OCI-LY3 (cell line): ENCODE results near the gene BAHD1.

Experiments
- H2AFZ ChIP-seq: fragments of 200-600, 300-600 bp; shearing (Covaris generic); 2 replicates; pipeline ENCODE4 v1.6.0; 2014; ENCODE audit warnings: antibody characterized with exemption, low read depth, low read length
- H3K27ac ChIP-seq: fragments of 200-600, 300-600 bp; sonication (generic); 2 replicates; pipeline ENCODE4 v1.5.1; 2014; ENCODE audit warnings: mild to moderate bottlenecking, low read length, moderate library complexity, mixed read lengths
- H3K27me3 ChIP-seq: fragments of 200-600, 300-600 bp; sonication (generic); 2 replicates; pipeline ENCODE4 v1.6.1; 2014; ENCODE audit warnings: low read depth, low read length, mixed read lengths
- H3K36me3 ChIP-seq: fragments of 200-600, 300-600 bp; sonication (generic); replicated peaks from 2 replicates; pipeline ENCODE3; 2014; ENCODE audit warnings: low read depth, low read length, mixed read lengths
- H3K4me1 ChIP-seq: fragments of 300-600, 200-600 bp; sonication (generic); 2 replicates; pipeline ENCODE4 v1.6.1; 2014; ENCODE audit warnings: low read length, mixed read lengths
- H3K4me2 ChIP-seq: fragments of 200-600, 300-600 bp; sonication (generic); 2 replicates; pipeline ENCODE4 v1.6.1; 2014; ENCODE audit warnings: low read length, mixed read lengths
- H3K4me3 ChIP-seq: fragments of 300-600, 200-600 bp; sonication (generic); 2 replicates; pipeline ENCODE4 v1.5.1; 2014; ENCODE audit warnings: antibody characterized with exemption, mild to moderate bottlenecking, low read length, moderate library complexity
- H3K79me2 ChIP-seq: fragments of 300-600, 200-600 bp; shearing (Covaris generic); 2 replicates; pipeline ENCODE4 v1.6.1; 2014; ENCODE audit warnings: mild to moderate bottlenecking, low read length, mixed read lengths
- H3K9ac ChIP-seq: fragments of 300-600, 200-600 bp; shearing (Covaris generic); 2 replicates; pipeline ENCODE4 v1.6.0; 2014; ENCODE audit warnings: mild to moderate bottlenecking, low read length, moderate library complexity
- H3K9me3 ChIP-seq: fragments of 200-600, 300-600 bp; shearing (Covaris generic); 2 replicates; pipeline ENCODE4 v1.6.1; 2014; ENCODE audit warnings: low read length, mixed read lengths; ENCODE audit not compliant: insufficient read depth
- H4K20me1 ChIP-seq: fragments of 200-600, 300-600 bp; sonication (generic); 2 replicates; pipeline ENCODE4 v1.6.1; 2016; ENCODE audit warnings: low read length, mixed read lengths; ENCODE audit not compliant: insufficient read depth
- EZH2phosphoT487 ChIP-seq: fragments of 200-600 bp; shearing (Covaris generic); IDR thresholded peaks from 2 replicates; pipeline ENCODE4 v1.6.1; 2018; ENCODE audit warnings: antibody characterized with exemption, mixed run types, low read depth
- TF ChIP-seq, protein P1 (sequence below): fragments of 200-600, 300-600 bp; sonication (generic); IDR thresholded peaks from 2 replicates; pipeline ENCODE4 v1.5.1; 2014; ENCODE audit warnings: antibody characterized with exemption, low read length, low read depth

The BAHD1 gene

DNA sequence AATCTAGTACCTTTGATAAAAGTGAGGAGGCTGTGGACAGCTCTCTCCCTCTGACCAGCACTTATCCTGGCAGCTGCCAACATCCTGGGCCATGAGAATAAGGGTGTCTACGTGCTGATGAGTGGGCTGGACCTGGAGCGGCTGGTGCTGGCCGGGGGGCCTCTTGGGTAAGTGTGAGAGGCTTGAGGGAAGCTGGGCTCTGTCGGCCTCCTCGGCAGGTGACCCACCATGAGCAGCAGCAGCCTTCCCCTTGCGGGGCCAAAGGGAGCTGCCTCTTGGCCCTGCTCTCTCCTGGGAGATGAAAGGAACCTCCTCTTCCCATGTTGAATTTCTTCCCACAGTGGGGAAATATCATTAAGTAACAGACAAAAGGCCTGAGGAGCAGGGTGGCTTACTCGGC lies 25.9 kb upstream of the BAHD1 start:
- peaks cover 9% of the 10 kb centered on the region for H3K4me1 ChIP-seq
- H3K27ac ChIP-seq, result no peak overlapping the region
- no peak overlapping the region for H3K4me2 ChIP-seq
- H3K9me3 ChIP-seq, result no peaks in the 10 kb centered on the region
- no peak overlapping the region for H3K4me3 ChIP-seq
- TF ChIP-seq, protein P1, sequence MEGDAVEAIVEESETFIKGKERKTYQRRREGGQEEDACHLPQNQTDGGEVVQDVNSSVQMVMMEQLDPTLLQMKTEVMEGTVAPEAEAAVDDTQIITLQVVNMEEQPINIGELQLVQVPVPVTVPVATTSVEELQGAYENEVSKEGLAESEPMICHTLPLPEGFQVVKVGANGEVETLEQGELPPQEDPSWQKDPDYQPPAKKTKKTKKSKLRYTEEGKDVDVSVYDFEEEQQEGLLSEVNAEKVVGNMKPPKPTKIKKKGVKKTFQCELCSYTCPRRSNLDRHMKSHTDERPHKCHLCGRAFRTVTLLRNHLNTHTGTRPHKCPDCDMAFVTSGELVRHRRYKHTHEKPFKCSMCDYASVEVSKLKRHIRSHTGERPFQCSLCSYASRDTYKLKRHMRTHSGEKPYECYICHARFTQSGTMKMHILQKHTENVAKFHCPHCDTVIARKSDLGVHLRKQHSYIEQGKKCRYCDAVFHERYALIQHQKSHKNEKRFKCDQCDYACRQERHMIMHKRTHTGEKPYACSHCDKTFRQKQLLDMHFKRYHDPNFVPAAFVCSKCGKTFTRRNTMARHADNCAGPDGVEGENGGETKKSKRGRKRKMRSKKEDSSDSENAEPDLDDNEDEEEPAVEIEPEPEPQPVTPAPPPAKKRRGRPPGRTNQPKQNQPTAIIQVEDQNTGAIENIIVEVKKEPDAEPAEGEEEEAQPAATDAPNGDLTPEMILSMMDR, result no peak
- TF ChIP-seq EZH2phosphoT487, result no peak
- no peaks in the 10 kb centered on the region for H4K20me1 ChIP-seq
- H3K36me3 ChIP-seq, result peaks cover 55% of the 10 kb centered on the region
- H3K27me3 ChIP-seq, result no peaks in the 10 kb centered on the region
- H3K79me2 ChIP-seq, result no peaks in the 10 kb centered on the region
- no peak overlapping the region for H3K9ac ChIP-seq
- no peak overlapping the region for H2AFZ ChIP-seq

GRCh38 chr15:40415226-40415625 lies 25.5 kb upstream of the BAHD1 start:
- Histone ChIP-seq H3K27ac (no peak overlapping the region), H4K20me1 (no peaks in the 10 kb centered on the region), H3K36me3 (peaks cover 52% of the 10 kb centered on the region), H3K9me3 (no peaks in the 10 kb centered on the region), H3K4me2 (no peak overlapping the region), H3K4me1 (peaks cover 5% of the 10 kb centered on the region), H3K79me2 (no peaks in the 10 kb centered on the region), H3K27me3 (no peaks in the 10 kb centered on the region), H3K4me3 (no peak overlapping the region), H2AFZ (no peak overlapping the region), H3K9ac (no peak overlapping the region)
- TF ChIP-seq, protein P1, result no peak
- TF ChIP-seq EZH2phosphoT487, result no peak

GRCh38 chr15:40416056-40416455 lies 24.7 kb upstream of the BAHD1 start:
- H3K4me3 ChIP-seq, result no peak overlapping the region
- H3K36me3 ChIP-seq, result peaks cover 43% of the 10 kb centered on the region
- no peak for TF ChIP-seq EZH2phosphoT487
- TF ChIP-seq, protein P1, result no peak
- no peak overlapping the region for H3K4me2 ChIP-seq
- H2AFZ ChIP-seq, result no peak overlapping the region
- no peaks in the 10 kb centered on the region for H3K9me3 ChIP-seq
- H3K79me2 ChIP-seq, result no peaks in the 10 kb centered on the region
- no peaks in the 10 kb centered on the region for H4K20me1 ChIP-seq
- no peaks in the 10 kb centered on the region for H3K27me3 ChIP-seq
- H3K4me1 ChIP-seq, result peaks cover 3% of the 10 kb centered on the region; the same call in 1 of the 2 replicates
- no peak overlapping the region for H3K9ac ChIP-seq
- H3K27ac ChIP-seq, result no peak overlapping the region

DNA sequence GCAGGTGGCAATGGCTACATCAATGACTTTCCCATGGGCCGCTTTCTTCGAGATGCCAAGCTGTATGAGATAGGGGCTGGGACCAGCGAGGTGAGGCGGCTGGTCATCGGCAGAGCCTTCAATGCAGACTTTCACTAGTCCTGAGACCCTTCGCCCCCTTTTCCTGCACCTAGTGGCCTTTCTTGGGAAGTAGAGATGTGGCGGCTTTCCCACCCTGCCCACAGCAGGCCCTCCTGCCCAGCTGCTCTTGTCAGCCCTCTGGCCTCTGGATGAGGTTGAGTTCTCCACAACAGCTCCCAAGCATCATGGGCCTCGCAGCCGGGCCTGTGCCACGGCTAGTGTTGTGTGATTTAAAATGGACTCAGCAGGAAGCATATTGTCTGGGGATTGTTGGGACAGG lies 22.6 kb upstream of the BAHD1 start:
- Histone ChIP-seq H3K4me3 (no peak overlapping the region), H3K9me3 (no peaks in the 10 kb centered on the region), H3K4me1 (peaks cover 10% of the 10 kb centered on the region; the same call in 1 of the 2 replicates)

More for the DNA sequence above, 22.6 kb upstream of the BAHD1 start:
- Histone ChIP-seq H4K20me1 (no peaks in the 10 kb centered on the region), H3K27ac (no peak overlapping the region), H3K79me2 (no peaks in the 10 kb centered on the region), H3K27me3 (no peaks in the 10 kb centered on the region), H3K36me3 (peaks cover 24% of the 10 kb centered on the region), H3K9ac (no peak overlapping the region), H3K4me2 (no peak overlapping the region), H2AFZ (no peak overlapping the region)
- TF ChIP-seq, protein P1, result no peak
- no peak for TF ChIP-seq EZH2phosphoT487
